ELF-1 (cell line): ENCODE results near the gene PCYT2.
"Not testable (repeated sequence)": the region's sequence is repeated elsewhere in the genome, so short reads cannot be mapped to it uniquely, and the experiment has no call there.

Experiments used
- DNase-seq: peaks from one replicate; pipeline ENCODE4 v3.0.0-alpha.2; 2016; ENCODE audit warnings: low read depth, low spot score

The PCYT2 gene

GRCh38 chr17:81927653-81928543, 16.7 kb upstream of the PCYT2 start, which contains the start of gene MAFG:
Gene MAFG (minus strand): TSS chr17:81927735. CDS start chr17:81923185, 4,550 bp downstream.
- peak; percentile 99 for DNase-seq

- DNase-seq, result no peak
Measured at GRCh38 chr17:81927152-81927652, 16.0 kb upstream of the PCYT2 start.

DNA sequence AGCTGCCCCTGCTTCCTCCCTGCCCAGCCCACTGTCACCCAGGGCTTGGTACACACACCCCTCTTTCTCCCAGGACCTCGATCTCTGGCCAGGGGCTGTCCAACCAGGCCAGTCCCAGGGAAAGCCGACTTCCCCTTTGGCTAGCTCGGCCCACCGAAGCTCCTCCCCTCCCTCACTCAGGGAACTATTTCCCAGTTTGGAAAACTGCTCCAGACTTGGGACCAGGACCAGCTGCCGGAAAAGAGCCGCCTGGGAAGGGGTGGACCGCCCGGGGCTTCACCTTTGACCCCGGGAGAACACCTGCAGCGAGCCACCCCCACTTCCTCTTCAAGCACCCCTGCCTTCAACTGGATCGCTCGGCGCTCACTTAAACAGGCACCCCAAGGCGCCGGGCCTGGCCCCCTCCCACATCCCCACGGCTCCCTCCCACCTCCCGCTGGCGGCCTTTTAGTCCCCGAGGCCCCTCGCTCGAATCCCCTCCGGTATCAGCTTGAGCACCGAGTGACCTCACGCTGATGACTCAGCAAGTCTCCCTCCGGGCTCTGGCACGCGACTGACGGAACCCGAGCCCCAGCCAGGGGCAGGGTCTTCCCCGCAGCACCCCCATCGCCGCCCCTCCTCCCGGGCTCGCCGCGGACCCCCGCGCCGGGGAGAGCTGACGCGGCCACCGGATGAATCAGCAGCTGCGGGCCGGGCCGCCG, 15.4 kb upstream of the PCYT2 start:
- DNase-seq, result peak; percentile 85

DNA sequence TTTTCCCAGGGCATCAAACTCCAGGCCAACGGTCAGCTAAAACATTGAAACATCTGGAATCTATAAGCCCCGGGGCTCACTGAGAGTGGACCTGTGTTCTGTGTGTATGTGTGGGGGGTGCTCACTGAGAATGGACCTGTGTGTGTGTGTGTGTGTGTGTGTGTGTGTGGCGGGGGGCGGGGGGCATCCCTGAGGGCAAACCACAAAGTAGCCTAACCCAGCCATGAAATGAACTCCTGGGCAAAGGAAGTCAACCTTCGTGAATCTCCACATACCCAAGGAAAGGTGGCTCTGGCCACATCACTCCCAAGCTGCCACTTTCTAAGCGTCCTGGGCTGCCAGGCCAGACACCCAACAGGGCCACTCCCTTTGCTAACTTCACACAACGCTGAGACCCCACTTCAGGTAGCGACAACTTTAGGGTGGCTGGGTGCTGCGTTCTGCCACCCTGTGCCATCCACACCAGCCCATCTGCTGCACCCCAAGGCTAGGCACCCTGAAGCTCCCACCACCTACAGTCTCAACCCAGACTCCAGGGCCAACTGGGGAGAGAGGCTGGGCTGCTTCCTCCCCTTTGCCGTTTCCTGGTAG, 14.8 kb upstream of the PCYT2 start:
- no peak for DNase-seq

DNA sequence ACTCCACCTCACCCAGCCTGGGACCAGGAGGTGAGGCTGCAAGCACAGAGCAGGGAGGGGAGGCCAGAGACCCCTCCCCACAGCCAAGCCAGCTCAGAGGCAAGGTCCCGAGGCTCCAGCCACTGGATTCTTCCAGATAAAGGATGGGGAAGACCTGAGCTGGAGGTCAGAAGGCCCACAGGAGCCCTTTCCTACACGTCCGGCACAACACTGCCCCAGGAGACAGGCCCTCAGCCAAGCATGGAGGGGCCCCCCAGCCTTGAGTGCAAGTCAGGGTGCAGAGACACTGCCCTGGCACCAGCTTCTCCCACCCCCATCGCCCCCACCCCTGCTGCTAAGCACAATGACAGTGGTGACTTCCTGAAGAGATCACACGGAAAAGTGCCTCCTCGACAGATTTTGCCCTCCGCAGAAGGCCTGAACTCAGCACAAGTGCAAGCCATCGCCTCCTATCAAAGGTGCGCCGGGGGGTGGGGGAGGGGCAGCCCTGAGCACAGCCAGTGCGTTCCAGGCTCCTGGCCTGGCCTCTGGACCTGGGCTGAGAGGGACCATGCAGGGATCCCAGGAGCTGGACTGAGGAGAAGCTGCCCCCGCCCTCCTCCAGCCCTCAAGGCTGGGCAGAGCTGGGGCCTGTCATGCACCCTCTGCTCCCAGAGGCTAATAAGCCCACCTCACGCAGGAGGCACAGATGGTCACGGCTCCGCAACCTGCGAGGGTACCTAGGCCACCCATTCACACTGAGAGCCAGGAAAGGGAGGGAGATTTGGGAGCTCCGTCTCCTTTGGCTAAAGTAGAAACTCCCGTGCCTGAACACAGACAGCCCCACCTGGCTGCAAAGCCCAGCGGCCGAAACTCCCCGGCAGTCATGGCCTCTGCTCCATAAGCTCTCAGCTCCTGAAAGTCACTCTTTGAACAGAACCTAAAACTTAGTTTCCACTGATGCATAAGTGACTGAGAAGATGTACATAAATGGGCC, 13.6 kb upstream of the PCYT2 start:
- peak; percentile 82 for DNase-seq

GRCh38 chr17:81923302-81924260, 12.4 kb upstream of the PCYT2 start:
- DNase-seq, result peak; percentile 91

GRCh38 chr17:81922566-81923301, 11.5 kb upstream of the PCYT2 start:
- DNase-seq, result peak; percentile 69

DNA sequence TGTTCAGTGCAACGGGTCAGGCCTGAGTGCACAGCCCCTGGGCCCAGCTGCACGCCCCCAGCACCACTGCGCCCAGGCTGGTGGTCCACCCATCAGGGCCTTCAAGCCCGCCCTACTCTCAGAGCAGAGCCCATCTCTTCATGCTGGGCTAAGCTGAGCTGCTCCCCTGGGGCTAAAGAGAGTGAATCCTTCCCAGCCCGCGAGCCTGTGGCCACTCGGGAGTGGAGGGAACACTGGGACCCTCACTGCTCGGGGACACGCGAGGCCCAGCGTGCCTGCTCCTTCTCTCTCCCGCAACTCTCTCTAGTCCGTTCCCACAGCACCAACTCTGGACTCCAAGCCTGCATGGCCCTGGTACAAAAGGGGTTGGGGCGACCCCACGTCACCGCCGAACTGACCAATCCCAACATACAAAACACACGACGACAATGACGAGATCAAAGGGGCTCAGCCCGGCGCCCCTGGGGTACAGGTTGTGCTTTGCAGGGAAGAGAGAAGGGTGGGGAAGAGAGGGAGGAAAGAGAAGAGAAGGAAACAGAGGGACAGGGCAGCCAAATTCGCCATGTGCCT, 10.9 kb upstream of the PCYT2 start:
- no peak for DNase-seq

- DNase-seq, result no peak
Measured at GRCh38 chr17:81921537-81921862, 10.3 kb upstream of the PCYT2 start.

- no peak for DNase-seq
Measured at GRCh38 chr17:81920612-81921536, 9.7 kb upstream of the PCYT2 start.

DNA sequence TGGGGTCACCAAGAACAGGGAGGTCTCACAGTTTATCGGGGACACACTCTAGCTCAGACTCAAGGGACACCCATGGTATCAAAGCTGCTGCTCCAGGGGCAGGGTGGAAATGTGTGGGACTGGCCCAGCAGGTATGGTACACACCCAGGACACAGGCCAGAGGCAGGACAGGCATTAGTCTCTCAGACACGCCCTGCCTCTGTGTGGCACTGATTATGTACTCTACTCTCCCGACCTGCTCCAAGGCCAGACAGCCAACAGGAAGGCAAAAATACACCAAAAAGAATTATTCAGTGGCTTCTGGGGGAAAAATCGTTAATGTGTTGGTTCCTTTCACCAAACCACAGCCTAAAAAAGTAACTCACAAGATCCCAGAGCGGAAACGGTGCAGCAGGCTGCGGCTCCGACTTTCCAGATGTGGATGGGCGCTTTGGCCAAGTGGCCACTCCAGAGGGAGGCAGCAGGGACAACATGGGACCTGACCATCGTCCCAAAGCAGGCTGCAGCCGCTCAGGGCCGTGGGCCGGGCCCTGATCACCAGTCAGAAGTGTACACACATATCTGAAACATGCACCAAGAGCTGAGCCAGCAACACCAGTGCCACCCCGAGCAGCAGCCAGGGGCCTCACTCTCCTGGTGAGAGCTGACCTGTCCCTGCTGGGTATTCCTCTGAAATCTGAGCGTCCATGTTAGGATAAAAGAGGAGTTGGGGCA, 7.8 kb upstream of the PCYT2 start:
- no peak for DNase-seq

GRCh38 chr17:81918333-81918669, 7.1 kb upstream of the PCYT2 start:
- DNase-seq, result not testable (repeated sequence)

DNA sequence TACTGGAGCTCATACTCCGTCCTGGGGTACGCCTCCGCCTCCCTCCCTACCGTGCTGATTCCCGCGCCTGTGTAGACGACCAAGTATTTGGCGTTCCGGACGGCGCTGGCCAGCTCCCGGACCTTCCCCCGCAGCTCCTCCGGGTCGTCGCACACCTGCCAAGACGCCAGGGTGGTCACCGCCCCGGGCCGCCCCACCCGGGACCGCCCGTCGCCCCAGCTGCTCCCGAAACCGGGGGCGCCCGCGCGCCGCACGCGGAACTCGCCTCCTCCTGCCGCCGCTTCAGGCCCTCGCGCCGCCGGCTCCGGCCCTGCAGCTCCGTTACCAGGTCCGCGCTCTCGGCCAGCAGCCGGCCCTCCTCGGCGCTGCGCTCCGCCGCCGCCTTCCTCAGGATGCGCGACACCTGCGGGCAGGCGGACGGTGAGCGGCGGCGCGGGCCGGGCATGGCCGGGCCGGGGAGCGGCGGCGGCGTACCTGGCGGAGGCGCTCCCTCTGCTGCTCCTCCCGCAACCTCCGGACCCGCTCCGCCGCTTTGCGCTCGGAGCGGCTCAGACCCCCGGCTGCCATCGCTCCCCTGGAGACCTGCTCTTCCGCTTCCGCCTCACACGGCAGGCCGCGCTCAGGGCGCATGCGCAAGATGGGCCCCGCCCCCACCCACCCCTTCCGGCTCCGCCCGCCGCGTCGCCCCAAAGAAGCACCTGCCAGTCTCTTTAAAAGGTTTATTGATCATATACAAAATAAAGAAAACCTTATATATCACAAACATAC, 6.5 kb upstream of the PCYT2 start, which contains the start of gene SIRT7:
Gene SIRT7, minus strand, starts transcription at position 612 of the 768 bp plus-strand sequence. Its CDS starts 45 bp downstream, at position 567.
- DNase-seq, result peak; percentile 72

- no peak for DNase-seq
Measured at GRCh38 chr17:81916234-81917001, 5.2 kb upstream of the PCYT2 start.

DNA sequence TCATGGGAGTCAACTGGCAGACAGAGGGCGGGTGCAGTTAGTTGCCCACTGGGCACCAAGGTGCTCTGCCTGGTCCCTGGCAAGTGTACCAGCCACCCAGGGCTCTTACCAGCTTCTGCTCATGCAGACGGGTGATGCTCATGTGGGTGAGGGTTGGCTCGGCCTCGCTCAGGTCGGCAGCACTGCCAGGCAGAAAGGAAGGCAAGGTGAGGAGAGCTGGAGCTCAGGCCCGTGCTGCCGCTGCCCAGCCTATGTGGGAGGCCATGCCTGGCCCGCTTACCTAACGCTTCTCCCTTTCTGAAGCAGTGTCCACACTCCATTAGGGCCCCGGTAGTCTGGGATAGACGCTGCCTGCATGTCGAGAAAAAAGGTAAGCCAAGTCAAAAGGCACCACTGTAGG, 4.1 kb upstream of the PCYT2 start:
- DNase-seq, result no peak
